Neural progenitor cell (in vitro differentiated cells): ENCODE measurements around the gene TMEM114. TPM values are rescaled to one million over a fixed set of nuclear protein-coding genes. Genes with fewer than 3 reads are reported as not detected.

Experiments
- DNase-seq: peaks from one replicate; pipeline ENCODE4 v3.0.0-alpha.2; 2016; ENCODE audit warnings: low spot score
- H2AFZ ChIP-seq: fragments of 200-600 bp; sonication (generic); replicated peaks from 2 replicates; pipeline ENCODE4 v1.6.1; 2016; ENCODE audit warnings: antibody characterized with exemption
- H3F3A ChIP-seq: fragments of 200-600 bp; sonication (generic); 2 replicates; pipeline ENCODE4 v1.6.1; 2016; ENCODE audit warnings: antibody characterized with exemption, low read depth
- H3K27ac ChIP-seq: fragments of 200-600 bp; sonication (generic); 2 replicates; pipeline ENCODE4 v1.5.1; 2016; ENCODE audit warnings: mild to moderate bottlenecking
- H3K27me3 ChIP-seq: fragments of 200-600 bp; sonication (generic); 2 replicates; pipeline ENCODE4 v1.6.1; 2016; ENCODE audit warnings: mild to moderate bottlenecking, moderate library complexity
- H3K36me3 ChIP-seq: fragments of 200-600 bp; sonication (generic); 2 replicates; pipeline ENCODE4 v1.5.1; 2016
- H3K4me1 ChIP-seq: fragments of 200-600 bp; sonication (generic); 2 replicates; pipeline ENCODE4 v1.6.1; 2016; ENCODE audit warnings: mixed run types
- H3K4me2 ChIP-seq: fragments of 200-600 bp; sonication (generic); 2 replicates; pipeline ENCODE4 v1.6.1; 2016
- H3K4me3 ChIP-seq: fragments of 200-600 bp; sonication (generic); 2 replicates; pipeline ENCODE4 v1.5.1; 2016
- H3K79me2 ChIP-seq: fragments of 200-600 bp; sonication (generic); 2 replicates; pipeline ENCODE4 v1.6.1; 2016; ENCODE audit warnings: low read depth
- H3K9ac ChIP-seq: fragments of 200-600 bp; sonication (generic); 2 replicates; pipeline ENCODE4 v1.6.1; 2016
- H3K9me3 ChIP-seq: fragments of 200-600 bp; sonication (generic); 2 replicates; pipeline ENCODE4 v1.5.1; 2016; ENCODE audit warnings: low read depth
- H4K20me1 ChIP-seq: fragments of 200-600 bp; sonication (generic); 2 replicates; pipeline ENCODE4 v1.6.1; 2016; ENCODE audit warnings: low read depth
- H3K27ac Mint-ChIP-seq: 3 replicates; pipeline ENCODE4 v1.8.0; 2021; ENCODE audit warnings: mixed read lengths
- H3K27me3 Mint-ChIP-seq: 2 replicates; pipeline ENCODE4 v1.8.0; 2022; ENCODE audit warnings: low read depth, mild to moderate bottlenecking, inconsistent platforms, moderate library complexity, mixed read lengths; ENCODE audit not compliant: insufficient read depth
- H3K36me3 Mint-ChIP-seq: 3 replicates; pipeline ENCODE4 v1.8.0; 2021; ENCODE audit warnings: mixed read lengths
- H3K4me1 Mint-ChIP-seq: 3 replicates; pipeline ENCODE4 v1.8.0; 2021; ENCODE audit warnings: mixed read lengths
- H3K4me3 Mint-ChIP-seq: 3 replicates; pipeline ENCODE4 v1.8.0; 2021; ENCODE audit warnings: mild to moderate bottlenecking, moderate library complexity, mixed read lengths
- H3K9me3 Mint-ChIP-seq: 3 replicates; pipeline ENCODE4 v1.8.0; 2020; ENCODE audit warnings: mixed read lengths
- EZH2 ChIP-seq: fragments of 200-600 bp; sonication (generic); IDR thresholded peaks from 2 replicates; pipeline ENCODE4 v1.6.1; 2017; ENCODE audit warnings: antibody characterized with exemption, mild to moderate bottlenecking, moderate library complexity
- EZH2phosphoT487 ChIP-seq: fragments of 200-600 bp; sonication (generic); IDR thresholded peaks from 2 replicates; pipeline ENCODE4 v1.6.1; 2017; ENCODE audit warnings: antibody characterized with exemption
- total RNA-seq: library from RNA; depleted of rRNA; stranded (reverse); fragments of >200 nt; gene quantifications from 2 replicates; pipeline ENCODE4 v1.2.3, GENCODE V29; 2015; ENCODE audit warnings: low replicate concordance
- TF ChIP-seq, protein P1 (sequence below): fragments of 200-600 bp; sonication (generic); IDR thresholded peaks from 2 replicates; pipeline ENCODE4 v1.5.1; 2017; ENCODE audit warnings: antibody characterized with exemption, mild to moderate bottlenecking

TMEM114 gene
- total RNA-seq, 1 donor from 2014 or later = not detected

- no peak overlapping the region for H3K4me3 ChIP-seq
- no peak overlapping the region for H3K4me2 ChIP-seq
- no peaks in the 10 kb centered on the region for H3K9me3 ChIP-seq
- H3K27ac Mint-ChIP-seq = peak overlapping the region; percentile 46
- H3K27me3 ChIP-seq = no peaks in the 10 kb centered on the region
- H3K36me3 ChIP-seq = peaks cover 7% of the 10 kb centered on the region
- H3K36me3 Mint-ChIP-seq = peaks cover 30% of the 10 kb centered on the region
- no peaks in the 10 kb centered on the region for H3K79me2 ChIP-seq
- H3F3A ChIP-seq = peaks cover 7% of the 10 kb centered on the region
- peaks cover 20% of the 10 kb centered on the region for H3K4me1 Mint-ChIP-seq
- no peaks in the 10 kb centered on the region for H3K27me3 Mint-ChIP-seq
- TF ChIP-seq EZH2 (no peak), EZH2phosphoT487 (no peak)
- TF ChIP-seq, protein P1, sequence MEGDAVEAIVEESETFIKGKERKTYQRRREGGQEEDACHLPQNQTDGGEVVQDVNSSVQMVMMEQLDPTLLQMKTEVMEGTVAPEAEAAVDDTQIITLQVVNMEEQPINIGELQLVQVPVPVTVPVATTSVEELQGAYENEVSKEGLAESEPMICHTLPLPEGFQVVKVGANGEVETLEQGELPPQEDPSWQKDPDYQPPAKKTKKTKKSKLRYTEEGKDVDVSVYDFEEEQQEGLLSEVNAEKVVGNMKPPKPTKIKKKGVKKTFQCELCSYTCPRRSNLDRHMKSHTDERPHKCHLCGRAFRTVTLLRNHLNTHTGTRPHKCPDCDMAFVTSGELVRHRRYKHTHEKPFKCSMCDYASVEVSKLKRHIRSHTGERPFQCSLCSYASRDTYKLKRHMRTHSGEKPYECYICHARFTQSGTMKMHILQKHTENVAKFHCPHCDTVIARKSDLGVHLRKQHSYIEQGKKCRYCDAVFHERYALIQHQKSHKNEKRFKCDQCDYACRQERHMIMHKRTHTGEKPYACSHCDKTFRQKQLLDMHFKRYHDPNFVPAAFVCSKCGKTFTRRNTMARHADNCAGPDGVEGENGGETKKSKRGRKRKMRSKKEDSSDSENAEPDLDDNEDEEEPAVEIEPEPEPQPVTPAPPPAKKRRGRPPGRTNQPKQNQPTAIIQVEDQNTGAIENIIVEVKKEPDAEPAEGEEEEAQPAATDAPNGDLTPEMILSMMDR = no peak
- H4K20me1 ChIP-seq = peaks cover 57% of the 10 kb centered on the region
- no peak overlapping the region for H3K27ac ChIP-seq
- H2AFZ ChIP-seq = no peak overlapping the region
- DNase-seq = no peak
- H3K9ac ChIP-seq = peak overlapping the region; percentile 27
- H3K4me3 Mint-ChIP-seq = no peak overlapping the region
- no peaks in the 10 kb centered on the region for H3K9me3 Mint-ChIP-seq
- no peaks in the 10 kb centered on the region for H3K4me1 ChIP-seq
Measured at GRCh38 chr16:8632675-8633182, 42.4 kb upstream of the TMEM114 start.

DNA sequence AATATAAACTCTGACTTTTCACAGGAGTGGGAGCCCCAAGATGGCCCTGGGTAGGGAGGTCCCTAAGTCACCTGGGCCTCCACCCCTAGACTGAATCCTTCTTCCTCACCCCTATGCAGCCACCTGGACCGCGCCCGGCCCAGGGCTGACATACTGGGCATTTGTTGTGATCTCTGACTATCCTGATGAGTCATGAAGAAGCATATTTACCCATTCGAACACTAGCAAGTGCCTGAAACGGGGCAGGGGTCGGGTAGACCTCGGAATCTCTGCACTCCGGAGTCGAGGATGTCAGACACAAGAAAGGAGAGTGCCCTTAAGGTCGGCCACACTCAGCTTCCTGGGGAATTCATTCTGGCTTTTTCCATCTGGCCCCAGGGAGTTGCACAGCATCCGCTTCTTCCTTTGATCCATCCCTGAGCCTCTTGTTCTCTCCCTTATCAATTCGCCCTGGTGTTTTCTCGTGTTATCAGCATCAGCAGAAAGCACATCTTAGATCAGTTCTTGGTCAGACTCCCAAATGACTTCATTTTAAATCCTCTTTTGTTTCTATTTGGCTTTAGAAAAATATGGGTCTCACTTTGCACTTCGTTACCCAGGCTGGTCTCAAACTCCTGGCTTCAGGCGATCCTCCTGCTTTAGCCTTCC is 41.6 kb upstream of the TMEM114 start:
- Mint-ChIP-seq H3K36me3 (peaks cover 34% of the 10 kb centered on the region), H3K4me1 (peaks cover 20% of the 10 kb centered on the region), H3K4me3 (no peak overlapping the region), H3K27ac (peak overlapping the region; percentile 87), H3K9me3 (no peaks in the 10 kb centered on the region), H3K27me3 (no peaks in the 10 kb centered on the region)
- no peaks in the 10 kb centered on the region for H3K9me3 ChIP-seq
- no peak overlapping the region for H3K4me3 ChIP-seq
- no peak overlapping the region for H3K27ac ChIP-seq
- no peak overlapping the region for H2AFZ ChIP-seq
- H3K27me3 ChIP-seq = no peaks in the 10 kb centered on the region
- H3K4me2 ChIP-seq = no peak overlapping the region
- peaks cover 7% of the 10 kb centered on the region for H3K36me3 ChIP-seq
- peaks cover 5% of the 10 kb centered on the region for H3K79me2 ChIP-seq
- no peak overlapping the region for H3K9ac ChIP-seq
- peaks cover 64% of the 10 kb centered on the region for H4K20me1 ChIP-seq
- TF ChIP-seq, protein P1 = no peak
- TF ChIP-seq EZH2 = no peak
- TF ChIP-seq EZH2phosphoT487 = no peak
- peaks cover 7% of the 10 kb centered on the region for H3F3A ChIP-seq
- H3K4me1 ChIP-seq = no peaks in the 10 kb centered on the region
- no peak for DNase-seq

- Histone ChIP-seq H3K27ac (no peak overlapping the region), H3K4me1 (no peaks in the 10 kb centered on the region), H3K36me3 (peaks cover 7% of the 10 kb centered on the region), H3F3A (peaks cover 7% of the 10 kb centered on the region), H3K4me2 (no peak overlapping the region), H3K9ac (no peak overlapping the region), H2AFZ (no peak overlapping the region), H3K9me3 (no peaks in the 10 kb centered on the region), H3K4me3 (no peak overlapping the region), H3K79me2 (peaks cover 6% of the 10 kb centered on the region), H3K27me3 (no peaks in the 10 kb centered on the region), H4K20me1 (peaks cover 65% of the 10 kb centered on the region)
- H3K36me3 Mint-ChIP-seq = peaks cover 31% of the 10 kb centered on the region
- H3K9me3 Mint-ChIP-seq = no peaks in the 10 kb centered on the region
- DNase-seq = no peak
- no peaks in the 10 kb centered on the region for H3K27me3 Mint-ChIP-seq
- no peak overlapping the region for H3K4me3 Mint-ChIP-seq
- TF ChIP-seq EZH2phosphoT487 (no peak), EZH2 (no peak)
- TF ChIP-seq, protein P1 = no peak
- peak overlapping the region; percentile 47 for H3K27ac Mint-ChIP-seq
- H3K4me1 Mint-ChIP-seq = peaks cover 20% of the 10 kb centered on the region
Measured at GRCh38 chr16:8631373-8631772, 41.1 kb upstream of the TMEM114 start.
